K562 (cell line): Measurements from ENCODE around the gene CYP2D6. TPM values are rescaled to one million over a fixed set of nuclear protein-coding genes. Genes with fewer than 3 reads are reported as not detected.

Experiments used
- ATAC-seq: fragments of 200-7000 bp; cut with Tn5 transposase; 3 replicates; pipeline ENCODE4 v1.9.1; 2020; ENCODE audit warnings: moderate library complexity
- BruUV-seq: library from RNA; stranded (reverse); fragments of 400-500 nt; replicated peaks from 2 replicates; lab custom pipeline; 2021; lab: Mats Ljungman, UMichigan
- CTCF ChIA-PET: fragments of 300-600 bp; formaldehyde crosslinking; extraction: SDS; loops from one replicate; lab custom pipeline; 2021; ENCODE audit warnings: low intra/inter-chr PET ratio; lab: Yijun Ruan, JAX
- POLR2A ChIA-PET: fragments of 300-600, 350-650 bp; sonication (Branson Sonifier 250); formaldehyde crosslinking; extraction: SDS; loops from one replicate; lab custom pipeline; 2021; ENCODE audit warnings: antibody characterized with exemption, inconsistent platforms; lab: Yijun Ruan, JAX
- DNase-seq, 4 experiments: peaks; one replicate each; pipeline versions ENCODE4 v3.0.0 to v3.0.0-alpha.2; 2011 to 2018; ENCODE audit warnings: low spot score in 3 of 4, mixed read lengths in 3 of 4; ENCODE audit errors: extremely low read depth in 1 of 4
- FAIRE-seq: peaks from 2 replicates; lab custom pipeline; 2011; peaks lifted over from hg19 to GRCh38; lab: Jason Lieb, UNC
- H2AFZ ChIP-seq: 2 replicates; pipeline ENCODE4 v1.6.0; 2011; ENCODE audit warnings: low read depth, low read length, control low read depth, inconsistent platforms
- H3K27ac ChIP-seq: fragments of 200-600 bp; 3 replicates; pipeline ENCODE4 v1.8.0; 2011; ENCODE audit warnings: low read depth, mild to moderate bottlenecking, control low read depth, inconsistent platforms, low read length, moderate library complexity, mixed read lengths; ENCODE audit errors: extremely low read depth
- H3K27me3 ChIP-seq, 2 experiments: fragments of 300-600 bp in 1 of 2; 2 replicates in 1 of 2; 3 replicates in 1 of 2; pipeline versions ENCODE4 v1.6.0 to v1.8.0; 2011; ENCODE audit warnings: inconsistent platforms in 2 of 2, low read length in 2 of 2, mild to moderate bottlenecking in 1 of 2, mixed read lengths in 1 of 2, moderate library complexity in 1 of 2; ENCODE audit not compliant: control insufficient read depth in 2 of 2, insufficient read depth in 2 of 2
- H3K36me3 ChIP-seq: fragments of 300-600 bp; 3 replicates; pipeline ENCODE4 v1.8.0; 2011; ENCODE audit warnings: mild to moderate bottlenecking, low read length, inconsistent platforms; ENCODE audit not compliant: control insufficient read depth, insufficient read depth
- H3K4me1 ChIP-seq, 2 experiments: fragments of 200-600 bp in 1 of 2; replicated peaks in 1 of 2; 2 replicates in 1 of 2; 3 replicates in 1 of 2; pipeline versions ENCODE4 v1.5.1 to v1.8.0; 2011; ENCODE audit warnings: inconsistent platforms in 2 of 2, low read length in 2 of 2, mild to moderate bottlenecking in 1 of 2, mixed read lengths in 1 of 2, moderate library complexity in 1 of 2; ENCODE audit not compliant: control insufficient read depth in 2 of 2, insufficient read depth in 2 of 2
- H3K4me2 ChIP-seq: 2 replicates; pipeline ENCODE4 v1.6.1; 2011; ENCODE audit warnings: low read length, control low read depth, inconsistent platforms, mixed read lengths; ENCODE audit not compliant: insufficient read depth
- H3K4me3 ChIP-seq: fragments of 200-600 bp; sonication (generic), shearing (Covaris generic); 2 replicates; pipeline ENCODE4 v1.5.1; 2016; ENCODE audit warnings: control low read depth, inconsistent platforms
- H3K79me2 ChIP-seq: fragments of 200-600 bp; 3 replicates; pipeline ENCODE4 v1.8.0; 2011; ENCODE audit warnings: low read length, inconsistent platforms; ENCODE audit not compliant: control insufficient read depth, insufficient read depth
- H3K9ac ChIP-seq, 2 experiments: 2 replicates each; pipeline versions ENCODE4 v1.6.0 to v1.6.1; 2011; ENCODE audit warnings: low read depth in 2 of 2, low read length in 2 of 2, control low read depth in 1 of 2, inconsistent platforms in 1 of 2, mild to moderate bottlenecking in 1 of 2, mixed read lengths in 1 of 2; ENCODE audit not compliant: insufficient read depth in 1 of 2
- H3K9me1 ChIP-seq: one replicate; pipeline ENCODE4 v1.6.0; 2011; ENCODE audit warnings: inconsistent platforms, mild to moderate bottlenecking, low read length, moderate library complexity; ENCODE audit not compliant: control insufficient read depth, insufficient read depth
- H3K9me3 ChIP-seq: replicated peaks from 2 replicates; pipeline ENCODE4 v1.5.1; 2011; ENCODE audit warnings: low read depth, low read length, inconsistent platforms; ENCODE audit not compliant: control insufficient read depth, insufficient read depth
- H4K20me1 ChIP-seq: replicated peaks from 2 replicates; pipeline ENCODE4 v1.6.1; 2011; ENCODE audit warnings: low read length, inconsistent platforms, mixed read lengths; ENCODE audit not compliant: control insufficient read depth, insufficient read depth
- NFXL1 ChIP-seq: fragments of 450-650 bp; formaldehyde crosslinking; IDR thresholded peaks from 2 replicates; pipeline ENCODE4 v1.4.0; 2021; ENCODE audit warnings: mild to moderate bottlenecking
- POLR2G ChIP-seq: fragments of 200-400 bp; formaldehyde crosslinking; IDR thresholded peaks from 2 replicates; pipeline ENCODE4 v1.6.1; 2017; ENCODE audit warnings: low read depth, mild to moderate bottlenecking, antibody characterized with exemption, low read length, moderate library complexity
- PURB ChIP-seq: sonication (generic); formaldehyde crosslinking; IDR thresholded peaks from 2 replicates; pipeline ENCODE4 v1.9.0; 2021; ENCODE audit warnings: low read depth, mild to moderate bottlenecking, missing genetic modification reagents
- ZNF239 ChIP-seq: fragments of 250-450 bp; sonication (Bioruptor Pico); IDR thresholded peaks from 2 replicates; pipeline ENCODE4 v1.4.0; 2020; ENCODE audit warnings: mild to moderate bottlenecking
- WGBS: fragments of 100-300 bp; shearing (Covaris generic); methylation state at CpG from one replicate; pipeline ENCODE4 v1.1.6; 2016; ENCODE audit warnings: low coverage, mixed read lengths; ENCODE audit not compliant: insufficient coverage; ENCODE audit errors: missing lambda C conversion rate; 5-methylcytosine and 5-hydroxymethylcytosine counted together
- in situ Hi-C: fragments of 300-500 bp; cut with MboI; formaldehyde crosslinking; loops from 4 replicates; pipeline ENCODE4 v1.15.0; 2018; ENCODE audit warnings: inconsistent platforms, mixed read lengths
- intact Hi-C: fragments of 100-400 bp; cut with micrococcal nuclease; formaldehyde crosslinking; loops from 2 replicates; pipeline ENCODE4 v1.14.2; 2022
- polyA plus RNA-seq, 8 experiments: library from polyadenylated mRNA; depleted of rRNA in 4 of 8; stranded (reverse) in 5 of 8; unstranded in 3 of 8; fragments of >200 nt; fragmentation: Nextera tagmentation in 2 of 8; fragmentation: Illumina TruSeq in 1 of 8; extraction: Ambion mirVana in 2 of 8; extraction: Trizol in 1 of 8; gene quantifications; 2 replicates each; pipeline versions ENCODE4 v1.2.1 to v1.2.3, GENCODE V29; 2011 to 2014; ENCODE audit warnings: inconsistent platforms in 1 of 8, missing spikeins in 1 of 8
- total RNA-seq, 7 experiments: library from RNA; depleted of rRNA in 6 of 7; stranded (reverse); fragments of >200 nt in 6 of 7; fragmentation: Illumina TruSeq in 2 of 7; extraction: Trizol in 2 of 7; gene quantifications; 2 replicates each; pipeline versions ENCODE4 v1.2.1 to v1.2.3, GENCODE V29; 2011 to 2021; ENCODE audit warnings: low replicate concordance in 1 of 7
- TF ChIP-seq, protein P1 (sequence below): fragments of 250-450 bp; sonication (Bioruptor Pico); IDR thresholded peaks from 2 replicates; pipeline ENCODE4 v1.9.0; 2021; ENCODE audit warnings: mild to moderate bottlenecking, inconsistent platforms
- TF ChIP-seq, protein P2 (sequence below): fragments of 450-650 bp; IDR thresholded peaks from 2 replicates; pipeline ENCODE4 v1.6.1; 2014; ENCODE audit warnings: low read depth, mild to moderate bottlenecking, moderate library complexity, borderline replicate concordance

Gene CYP2D6
- total and polyA plus RNA-seq, 9 of the 15 experiments (the other 6 are each of a cell fraction or from before 2014, with no cell fraction given), result 0.04 to 0.20 (median 0.09) TPM; not detected in 5

GRCh38 chr22:42152661-42153270 is 22.2 kb upstream of the CYP2D6 start:
- no peak for ATAC-seq
- no TSS peak for BruUV-seq
- 94% methylated on average over 16 of the region's 42 CpGs for WGBS
- H4K20me1 ChIP-seq, result no peaks in the 10 kb centered on the region
- no peaks in the 10 kb centered on the region for H3K36me3 ChIP-seq
- no peak overlapping the region for H3K4me2 ChIP-seq
- in situ Hi-C loops (no loop called here), intact Hi-C loops (no loop called here)
- peaks cover 0 to 13% of the 10 kb centered on the region in 2 experiments; a peak in 2 of 5 replicates for H3K4me1 ChIP-seq
- no peaks in the 10 kb centered on the region for H3K9me1 ChIP-seq
- no peak overlapping the region for H3K4me3 ChIP-seq
- H3K27me3 ChIP-seq, result no peaks in the 10 kb centered on the region
- TF ChIP-seq, protein P1, sequence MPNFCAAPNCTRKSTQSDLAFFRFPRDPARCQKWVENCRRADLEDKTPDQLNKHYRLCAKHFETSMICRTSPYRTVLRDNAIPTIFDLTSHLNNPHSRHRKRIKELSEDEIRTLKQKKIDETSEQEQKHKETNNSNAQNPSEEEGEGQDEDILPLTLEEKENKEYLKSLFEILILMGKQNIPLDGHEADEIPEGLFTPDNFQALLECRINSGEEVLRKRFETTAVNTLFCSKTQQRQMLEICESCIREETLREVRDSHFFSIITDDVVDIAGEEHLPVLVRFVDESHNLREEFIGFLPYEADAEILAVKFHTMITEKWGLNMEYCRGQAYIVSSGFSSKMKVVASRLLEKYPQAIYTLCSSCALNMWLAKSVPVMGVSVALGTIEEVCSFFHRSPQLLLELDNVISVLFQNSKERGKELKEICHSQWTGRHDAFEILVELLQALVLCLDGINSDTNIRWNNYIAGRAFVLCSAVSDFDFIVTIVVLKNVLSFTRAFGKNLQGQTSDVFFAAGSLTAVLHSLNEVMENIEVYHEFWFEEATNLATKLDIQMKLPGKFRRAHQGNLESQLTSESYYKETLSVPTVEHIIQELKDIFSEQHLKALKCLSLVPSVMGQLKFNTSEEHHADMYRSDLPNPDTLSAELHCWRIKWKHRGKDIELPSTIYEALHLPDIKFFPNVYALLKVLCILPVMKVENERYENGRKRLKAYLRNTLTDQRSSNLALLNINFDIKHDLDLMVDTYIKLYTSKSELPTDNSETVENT (CRISPR knock-in tag), result no peak
- TF ChIP-seq ZNF239 (CRISPR knock-in tag) (no peak), POLR2G (peak; percentile 47), NFXL1 (CRISPR knock-in tag) (no peak), PURB (CRISPR knock-in tag) (no peak)
- TF ChIP-seq, protein P2, sequence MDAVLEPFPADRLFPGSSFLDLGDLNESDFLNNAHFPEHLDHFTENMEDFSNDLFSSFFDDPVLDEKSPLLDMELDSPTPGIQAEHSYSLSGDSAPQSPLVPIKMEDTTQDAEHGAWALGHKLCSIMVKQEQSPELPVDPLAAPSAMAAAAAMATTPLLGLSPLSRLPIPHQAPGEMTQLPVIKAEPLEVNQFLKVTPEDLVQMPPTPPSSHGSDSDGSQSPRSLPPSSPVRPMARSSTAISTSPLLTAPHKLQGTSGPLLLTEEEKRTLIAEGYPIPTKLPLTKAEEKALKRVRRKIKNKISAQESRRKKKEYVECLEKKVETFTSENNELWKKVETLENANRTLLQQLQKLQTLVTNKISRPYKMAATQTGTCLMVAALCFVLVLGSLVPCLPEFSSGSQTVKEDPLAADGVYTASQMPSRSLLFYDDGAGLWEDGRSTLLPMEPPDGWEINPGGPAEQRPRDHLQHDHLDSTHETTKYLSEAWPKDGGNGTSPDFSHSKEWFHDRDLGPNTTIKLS, result no peak
- TF ChIP-seq, all 486 proteins: peak for 1
- POLR2A ChIA-PET, result interaction anchor here (0.7 kb wide), 1 partner anchor 235 kb away, joined by 3 read pairs; no protein-coding TSS in a partner anchor
- H3K9me3 ChIP-seq, result no peaks in the 10 kb centered on the region
- CTCF ChIA-PET, result interaction anchor here (0.6 kb wide), 1 partner anchor 40 kb away, joined by 3 read pairs; no protein-coding TSS in a partner anchor
- no peak overlapping the region for H3K27ac ChIP-seq
- H3K9ac ChIP-seq, result no peak overlapping the region
- DNase-seq (peak in 1 of 4 experiments; percentile 20), FAIRE-seq (no peak)
- no peak overlapping the region for H2AFZ ChIP-seq
- no peaks in the 10 kb centered on the region for H3K79me2 ChIP-seq
